MM.1S (cell line): ENCODE results near the gene BBIP1.

Source experiments
- DNase-seq: peaks from one replicate; pipeline ENCODE4 v3.0.0-alpha.2; 2015
- H2AFZ ChIP-seq: fragments of 300-600 bp; sonication (generic); 2 replicates; pipeline ENCODE4 v1.6.0; 2016; ENCODE audit warnings: antibody characterized with exemption, low read length
- H3F3A ChIP-seq: fragments of 300-600 bp; sonication (generic); 2 replicates; pipeline ENCODE4 v1.6.1; 2016; ENCODE audit warnings: mild to moderate bottlenecking, antibody characterized with exemption, low read length, moderate library complexity, mixed read lengths; ENCODE audit not compliant: insufficient read depth
- H3K27ac ChIP-seq: fragments of 300-600 bp; sonication (generic); 2 replicates; pipeline ENCODE4 v1.5.1; 2016; ENCODE audit warnings: mild to moderate bottlenecking, low read length
- H3K27me3 ChIP-seq: fragments of 300-600 bp; sonication (generic); replicated peaks from 2 replicates; pipeline ENCODE4 v1.6.0; 2016; ENCODE audit warnings: low read length; ENCODE audit not compliant: insufficient read depth
- H3K36me3 ChIP-seq: fragments of 300-600 bp; sonication (generic); replicated peaks from 2 replicates; pipeline ENCODE4 v1.6.1; 2016; ENCODE audit warnings: mild to moderate bottlenecking, low read length, mixed read lengths; ENCODE audit not compliant: insufficient read depth
- H3K4me1 ChIP-seq: fragments of 300-600 bp; sonication (generic); 2 replicates; pipeline ENCODE4 v1.6.1; 2016; ENCODE audit warnings: low read length, mixed read lengths
- H3K4me2 ChIP-seq: fragments of 300-600 bp; sonication (generic); 2 replicates; pipeline ENCODE4 v1.6.0; 2016; ENCODE audit warnings: low read depth, low read length
- H3K4me3 ChIP-seq: fragments of 300-600 bp; sonication (generic); 2 replicates; pipeline ENCODE4 v1.5.1; 2016; ENCODE audit warnings: low read length, mixed read lengths
- H3K79me2 ChIP-seq: fragments of 300-600 bp; sonication (generic); 2 replicates; pipeline ENCODE4 v1.6.1; 2016; ENCODE audit warnings: mixed run types, low read length, mixed read lengths
- H3K9ac ChIP-seq: fragments of 300-600 bp; sonication (generic); 2 replicates; pipeline ENCODE4 v1.6.1; 2016; ENCODE audit warnings: low read length, mixed read lengths
- H3K9me2 ChIP-seq: fragments of 300-600 bp; sonication (generic); replicated peaks from 2 replicates; pipeline ENCODE4 v1.6.1; 2016; ENCODE audit warnings: mild to moderate bottlenecking, low read length, mixed read lengths; ENCODE audit not compliant: insufficient read depth
- H3K9me3 ChIP-seq: fragments of 300-600 bp; sonication (generic); replicated peaks from 2 replicates; pipeline ENCODE4 v1.6.1; 2016; ENCODE audit warnings: mild to moderate bottlenecking, low read length, mixed read lengths; ENCODE audit not compliant: insufficient read depth
- H4K20me1 ChIP-seq: fragments of 300-600 bp; sonication (generic); 2 replicates; pipeline ENCODE4 v1.6.1; 2016; ENCODE audit warnings: mild to moderate bottlenecking, low read length, moderate library complexity, mixed read lengths; ENCODE audit not compliant: insufficient read depth
- CTCF ChIP-seq: fragments of 300-600 bp; sonication (generic); IDR thresholded peaks from 2 replicates; pipeline ENCODE4 v1.5.1; 2016; ENCODE audit warnings: antibody characterized with exemption, low read length, mixed read lengths
- EZH2 ChIP-seq: fragments of 300-600 bp; sonication (generic); optimal IDR thresholded peaks from 2 replicates; pipeline ENCODE3; 2017; ENCODE audit warnings: low read depth, mild to moderate bottlenecking, antibody characterized with exemption, low read length, mixed read lengths
- EZH2phosphoT487 ChIP-seq: fragments of 300-600 bp; sonication (generic); IDR thresholded peaks from 2 replicates; pipeline ENCODE4 v1.6.1; 2018; ENCODE audit warnings: antibody characterized with exemption, low read length

The BBIP1 gene

GRCh38 chr10:110881247-110881646, 37.7 kb downstream of the BBIP1 start:
- TF ChIP-seq EZH2phosphoT487: no peak
- no peak for TF ChIP-seq EZH2
- no peak for TF ChIP-seq CTCF
- H3K9me2 ChIP-seq: no peaks in the 10 kb centered on the region
- no peaks in the 10 kb centered on the region for H3K27me3 ChIP-seq
- H2AFZ ChIP-seq: no peak overlapping the region
- H3K4me1 ChIP-seq: peaks cover 10% of the 10 kb centered on the region
- no peak for DNase-seq
- H3K27ac ChIP-seq: no peak overlapping the region
- no peaks in the 10 kb centered on the region for H3K9me3 ChIP-seq
- no peak overlapping the region for H3K4me3 ChIP-seq
- H3F3A ChIP-seq: peaks cover 4% of the 10 kb centered on the region
- no peaks in the 10 kb centered on the region for H3K79me2 ChIP-seq
- no peak overlapping the region for H3K9ac ChIP-seq
- no peak overlapping the region for H3K4me2 ChIP-seq
- H4K20me1 ChIP-seq: no peaks in the 10 kb centered on the region
- H3K36me3 ChIP-seq: peaks cover 5% of the 10 kb centered on the region; the same call in 1 of the 2 replicates

- TF ChIP-seq EZH2: no peak
- Histone ChIP-seq H3K9ac (no peak overlapping the region), H2AFZ (no peak overlapping the region), H3K4me2 (no peak overlapping the region), H3K27me3 (no peaks in the 10 kb centered on the region), H4K20me1 (no peaks in the 10 kb centered on the region), H3K36me3 (peaks cover 2% of the 10 kb centered on the region; the same call in 1 of the 2 replicates), H3K27ac (no peak overlapping the region), H3K4me1 (peaks cover 10% of the 10 kb centered on the region), H3K9me2 (no peaks in the 10 kb centered on the region), H3K79me2 (no peaks in the 10 kb centered on the region), H3K9me3 (no peaks in the 10 kb centered on the region), H3K4me3 (no peak overlapping the region), H3F3A (peaks cover 4% of the 10 kb centered on the region)
- DNase-seq: no peak
Observed at GRCh38 chr10:110880012-110880411, 39.0 kb downstream of the BBIP1 start.

- TF ChIP-seq EZH2: no peak
- TF ChIP-seq EZH2phosphoT487: no peak
- TF ChIP-seq CTCF: no peak
- Histone ChIP-seq H3K79me2 (peaks cover 27% of the 10 kb centered on the region), H3K4me1 (no peaks in the 10 kb centered on the region), H3K4me2 (no peak overlapping the region), H3K4me3 (no peak overlapping the region), H3K27ac (no peak overlapping the region), H3K9me2 (no peaks in the 10 kb centered on the region), H4K20me1 (no peaks in the 10 kb centered on the region), H3F3A (peaks cover 6% of the 10 kb centered on the region; the same call in 1 of the 2 replicates), H3K27me3 (no peaks in the 10 kb centered on the region), H3K36me3 (no peaks in the 10 kb centered on the region; the same call in 1 of the 2 replicates), H3K9ac (no peak overlapping the region), H2AFZ (no peak overlapping the region), H3K9me3 (no peaks in the 10 kb centered on the region)
- DNase-seq: no peak
Observed at GRCh38 chr10:110876788-110877187, 42.2 kb downstream of the BBIP1 start.

- Histone ChIP-seq H4K20me1 (no peaks in the 10 kb centered on the region), H3K27me3 (no peaks in the 10 kb centered on the region), H3K36me3 (no peaks in the 10 kb centered on the region; the same call in 1 of the 2 replicates), H3K4me1 (peaks cover 3% of the 10 kb centered on the region), H2AFZ (no peak overlapping the region), H3K79me2 (peaks cover 27% of the 10 kb centered on the region), H3K4me2 (no peak overlapping the region), H3K9ac (no peak overlapping the region), H3K9me3 (no peaks in the 10 kb centered on the region), H3K27ac (no peak overlapping the region), H3F3A (peaks cover 9% of the 10 kb centered on the region; the same call in 1 of the 2 replicates), H3K4me3 (no peak overlapping the region), H3K9me2 (no peaks in the 10 kb centered on the region)
- TF ChIP-seq EZH2phosphoT487: no peak
- TF ChIP-seq EZH2: no peak
- TF ChIP-seq CTCF: no peak
- DNase-seq: no peak
Observed at GRCh38 chr10:110876000-110876399, 43.0 kb downstream of the BBIP1 start.
